Sigmoid colon (tissue), 7 donors: Measurements from ENCODE around the gene FN1. TPM values are rescaled to one million over a fixed set of nuclear protein-coding genes. Genes with fewer than 3 reads are reported as not detected.

ENCODE experiments used
- DNase-seq: peaks from one replicate; pipeline ENCODE4 v3.0.0-alpha.2; 2019
- H3K27ac ChIP-seq, 4 donors: fragments of 200-600 bp; sonication (generic); one replicate each; pipeline ENCODE4 v1.5.1; 2016 to 2019; ENCODE audit warnings: mild to moderate bottlenecking in 1 of 4
- H3K27me3 ChIP-seq, 3 donors: fragments of 200-600 bp; sonication (generic); one replicate each; pipeline ENCODE4 v1.5.1; 2019; ENCODE audit warnings: mild to moderate bottlenecking in 1 of 3
- H3K36me3 ChIP-seq, 4 donors: fragments of 200-600 bp; sonication (generic); one replicate each; pipeline ENCODE4 v1.5.1; 2016 to 2019
- H3K4me1 ChIP-seq, 4 donors: fragments of 200-600 bp; sonication (generic); one replicate each; pipeline ENCODE4 v1.5.1; 2017 to 2019
- H3K4me3 ChIP-seq, 4 donors: fragments of 200-600 bp; sonication (generic); one replicate each; pipeline ENCODE4 v1.5.1; 2017 to 2019; ENCODE audit warnings: mild to moderate bottlenecking in 2 of 4, moderate library complexity in 1 of 4
- H3K9me3 ChIP-seq, 4 donors: fragments of 200-600 bp in 3 of 4; sonication (generic) in 3 of 4; one replicate each; pipeline versions ENCODE4 v1.5.1 to v1.6.1; 2013 to 2019
- EP300 ChIP-seq, 4 donors: sonication (generic); formaldehyde crosslinking; IDR thresholded peaks; one replicate each; pipeline ENCODE4 v1.6.1; 2017; ENCODE audit warnings: antibody characterized with exemption in 4 of 4
- POLR2A ChIP-seq, 2 donors: fragments of 450-650 bp; IDR thresholded peaks; one replicate each; pipeline ENCODE4 v1.6.1; 2016; ENCODE audit warnings: antibody characterized with exemption in 2 of 2, mild to moderate bottlenecking in 2 of 2, moderate library complexity in 2 of 2
- POLR2AphosphoS5 ChIP-seq, 4 donors: sonication (generic); formaldehyde crosslinking; IDR thresholded peaks; one replicate each; pipeline ENCODE4 v1.6.1; 2017; ENCODE audit warnings: antibody characterized with exemption in 4 of 4
- WGBS, 2 donors: extraction: QIAGEN DNeasy Blood & Tissue Kit; methylation state at CpG; one replicate each; pipeline ENCODE4 v1.1.7; 2013; 5-methylcytosine and 5-hydroxymethylcytosine counted together
- intact Hi-C: fragments of 100-400 bp; cut with DNase I; formaldehyde crosslinking; loops from one replicate; pipeline ENCODE4 v1.15.1; 2023
- polyA plus RNA-seq, 3 donors: library from polyadenylated mRNA; stranded (reverse); fragments of 200-250 nt; gene quantifications; one replicate each; pipeline ENCODE4 v1.2.3, GENCODE V29; 2013
- total RNA-seq, 4 donors: library from RNA; depleted of rRNA; stranded (reverse); fragments of >200 nt; gene quantifications; one replicate each; pipeline ENCODE4 v1.1.0, GENCODE V29; 2016
- TF ChIP-seq, protein P1 (sequence below), 4 experiments: fragments of 450-650 bp in 3 of 4; fragments of 200-600 bp in 1 of 4; IDR thresholded peaks; one replicate each; pipeline ENCODE4 v1.5.1; 2016 to 2019; ENCODE audit warnings: antibody characterized with exemption in 4 of 4, mild to moderate bottlenecking in 3 of 4, moderate library complexity in 2 of 4
- donor health status: healthy with polysubstance abuse.
- donor health status: Bipolar disorder and iron deficiency.
- donor health status: healthy.

Gene FN1
- total and polyA plus RNA-seq, 7 donors: 13.6 to 3,059 (median 671) TPM

DNA sequence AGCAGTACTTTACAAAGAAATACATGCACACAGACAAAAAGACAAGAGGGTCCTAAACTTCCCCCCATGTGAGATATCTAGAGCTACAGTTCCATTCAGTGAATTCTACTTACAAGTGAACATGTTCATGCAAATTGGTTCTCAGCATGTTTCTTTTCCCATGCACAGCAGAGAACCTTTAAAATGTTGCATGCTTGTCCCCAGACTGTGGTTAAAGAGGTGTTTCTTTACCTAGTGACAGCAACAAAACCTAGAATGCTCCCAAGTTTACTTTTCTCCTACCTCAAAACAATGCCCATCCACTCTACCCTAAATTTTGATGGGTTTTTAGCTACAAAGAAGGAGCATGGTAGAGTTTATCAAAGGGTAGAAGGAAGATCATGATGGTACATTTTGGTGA, 43.7 kb downstream of the FN1 start:
- H3K36me3 ChIP-seq: peaks cover 32 to 100% (median 75%) of the 10 kb centered on the region in 4 donors
- DNase-seq: no peak

DNA sequence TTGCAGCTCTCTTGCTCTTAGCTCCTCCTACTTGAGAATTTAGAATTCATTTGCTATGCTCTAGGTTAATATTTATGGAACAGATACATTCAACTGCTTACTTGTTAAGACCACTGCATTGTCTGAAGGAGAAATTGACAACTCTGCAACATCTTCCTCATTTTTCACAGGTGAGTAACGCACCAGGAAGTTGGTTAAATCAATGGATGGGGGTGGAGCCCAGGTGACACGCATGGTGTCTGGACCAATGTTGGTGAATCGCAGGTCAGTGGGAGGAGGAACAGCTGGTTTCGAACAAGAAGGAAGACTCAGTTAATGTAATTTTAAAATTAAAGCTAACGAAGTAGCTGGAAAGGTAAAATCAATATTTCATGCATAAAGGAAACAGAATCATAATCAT, 44.3 kb downstream of the FN1 start:
- Histone ChIP-seq H3K9me3 (no peaks in the 10 kb centered on the region), H3K36me3 (peaks cover 38 to 100% (median 77%) of the 10 kb centered on the region in 4 donors), H3K4me3 (no peak overlapping the region), H3K4me1 (peaks cover 0 to 7% (median 2%) of the 10 kb centered on the region in 4 donors), H3K27me3 (no peaks in the 10 kb centered on the region), H3K27ac (no peak overlapping the region)
- intact Hi-C loops: no loop called here
- 88 to 94% methylated on average over 5 of the region's 5 CpGs for WGBS, 2 donors
- no peak for TF ChIP-seq POLR2A (IDR thresholded peaks at IDR 0.05)
- TF ChIP-seq, protein P1, sequence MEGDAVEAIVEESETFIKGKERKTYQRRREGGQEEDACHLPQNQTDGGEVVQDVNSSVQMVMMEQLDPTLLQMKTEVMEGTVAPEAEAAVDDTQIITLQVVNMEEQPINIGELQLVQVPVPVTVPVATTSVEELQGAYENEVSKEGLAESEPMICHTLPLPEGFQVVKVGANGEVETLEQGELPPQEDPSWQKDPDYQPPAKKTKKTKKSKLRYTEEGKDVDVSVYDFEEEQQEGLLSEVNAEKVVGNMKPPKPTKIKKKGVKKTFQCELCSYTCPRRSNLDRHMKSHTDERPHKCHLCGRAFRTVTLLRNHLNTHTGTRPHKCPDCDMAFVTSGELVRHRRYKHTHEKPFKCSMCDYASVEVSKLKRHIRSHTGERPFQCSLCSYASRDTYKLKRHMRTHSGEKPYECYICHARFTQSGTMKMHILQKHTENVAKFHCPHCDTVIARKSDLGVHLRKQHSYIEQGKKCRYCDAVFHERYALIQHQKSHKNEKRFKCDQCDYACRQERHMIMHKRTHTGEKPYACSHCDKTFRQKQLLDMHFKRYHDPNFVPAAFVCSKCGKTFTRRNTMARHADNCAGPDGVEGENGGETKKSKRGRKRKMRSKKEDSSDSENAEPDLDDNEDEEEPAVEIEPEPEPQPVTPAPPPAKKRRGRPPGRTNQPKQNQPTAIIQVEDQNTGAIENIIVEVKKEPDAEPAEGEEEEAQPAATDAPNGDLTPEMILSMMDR (IDR thresholded peaks at IDR 0.05): no peak
- no peak for TF ChIP-seq EP300 (IDR thresholded peaks at IDR 0.05)
- no peak for DNase-seq

More for the DNA sequence above, 43.7 kb downstream of the FN1 start:
- H3K4me1 ChIP-seq: peaks cover 0 to 14% (median 8%) of the 10 kb centered on the region in 4 donors
- no peaks in the 10 kb centered on the region for H3K27me3 ChIP-seq
- no peaks in the 10 kb centered on the region for H3K9me3 ChIP-seq
- TF ChIP-seq, protein P1 (IDR thresholded peaks at IDR 0.05): no peak
- TF ChIP-seq EP300 (IDR thresholded peaks at IDR 0.05) (no peak), POLR2AphosphoS5 (IDR thresholded peaks at IDR 0.05) (no peak), POLR2A (IDR thresholded peaks at IDR 0.05) (no peak)
- H3K27ac ChIP-seq: no peak overlapping the region
- intact Hi-C loops: no loop called here
- no peak overlapping the region for H3K4me3 ChIP-seq

GRCh38 chr2:215390550-215390913, 45.3 kb downstream of the FN1 start:
- Histone ChIP-seq H3K27ac (peak overlapping the region in 2 of 4 donors; percentile 2 to 5), H3K36me3 (peaks cover 42 to 98% (median 77%) of the 10 kb centered on the region in 4 donors)
- 91 to 98% methylated on average over 2 of the region's 2 CpGs for WGBS, 2 donors

GRCh38 chr2:215388002-215388728, 47.7 kb downstream of the FN1 start:
- no peak overlapping the region for H3K4me3 ChIP-seq
- no peaks in the 10 kb centered on the region for H3K9me3 ChIP-seq
- peak in 1 of 4 donors; percentile 23 for TF ChIP-seq POLR2AphosphoS5 (IDR thresholded peaks at IDR 0.05)
- no peak for TF ChIP-seq POLR2A (IDR thresholded peaks at IDR 0.05)
- intact Hi-C loops: no loop called here
- no peak for DNase-seq
- WGBS, 2 donors: 94 to 95% methylated on average over 7 of the region's 7 CpGs
- peaks cover 41 to 98% (median 75%) of the 10 kb centered on the region in 4 donors for H3K36me3 ChIP-seq
- H3K27ac ChIP-seq: peak overlapping the region in 2 of 4 donors; percentile 5 to 15
- H3K27me3 ChIP-seq: no peaks in the 10 kb centered on the region
- H3K4me1 ChIP-seq: no peaks in the 10 kb centered on the region

More at GRCh38 chr2:215390550-215390913, 45.3 kb downstream of the FN1 start:
- DNase-seq: no peak
- Histone ChIP-seq H3K4me3 (no peak overlapping the region), H3K9me3 (no peaks in the 10 kb centered on the region), H3K4me1 (no peaks in the 10 kb centered on the region), H3K27me3 (no peaks in the 10 kb centered on the region)
- intact Hi-C loops: no loop called here
- TF ChIP-seq POLR2AphosphoS5 (IDR thresholded peaks at IDR 0.05) (no peak), EP300 (IDR thresholded peaks at IDR 0.05) (no peak), POLR2A (IDR thresholded peaks at IDR 0.05) (no peak)
- TF ChIP-seq, protein P1 (IDR thresholded peaks at IDR 0.05): no peak

DNA sequence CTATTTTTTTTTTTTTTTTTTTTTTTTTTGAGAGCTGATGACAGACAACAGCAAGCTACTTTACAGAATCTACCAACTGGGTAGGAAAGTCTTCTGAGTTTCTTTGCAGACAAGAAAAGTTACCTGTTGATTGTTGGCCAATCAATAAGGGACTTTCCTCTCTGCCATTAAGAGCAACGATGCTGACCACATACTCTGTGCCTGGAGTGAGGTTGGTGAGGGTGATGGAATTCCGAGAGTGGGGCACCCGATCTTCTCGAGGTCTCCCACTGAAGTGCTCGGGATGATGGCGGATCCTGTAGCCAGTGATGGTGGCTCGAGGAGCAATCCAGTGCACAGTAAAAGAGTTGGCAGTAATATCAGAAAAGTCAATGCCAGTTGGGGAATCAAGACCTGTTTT, 49.3 kb downstream of the FN1 start:
- Histone ChIP-seq H3K27me3 (no peaks in the 10 kb centered on the region), H3K9me3 (no peaks in the 10 kb centered on the region), H3K36me3 (peaks cover 57 to 98% (median 77%) of the 10 kb centered on the region in 4 donors), H3K4me1 (no peaks in the 10 kb centered on the region), H3K4me3 (no peak overlapping the region), H3K27ac (no peak overlapping the region)
- no peak for DNase-seq
- intact Hi-C loops: no loop called here
- no peak for TF ChIP-seq POLR2A (IDR thresholded peaks at IDR 0.05)
- no peak for TF ChIP-seq EP300 (IDR thresholded peaks at IDR 0.05)
- TF ChIP-seq, protein P1 (IDR thresholded peaks at IDR 0.05): no peak
- no peak for TF ChIP-seq POLR2AphosphoS5 (IDR thresholded peaks at IDR 0.05)
- 97% methylated on average over 7 of the region's 7 CpGs for WGBS, 2 donors
